ENCODE data around the gene TMEM208. TPM values are rescaled to one million over a fixed set of nuclear protein-coding genes. Genes with fewer than 3 reads are reported as not detected.

TMEM208 gene
- total RNA-seq, 1 donor from 2014 or later: 72.4 TPM

DNA sequence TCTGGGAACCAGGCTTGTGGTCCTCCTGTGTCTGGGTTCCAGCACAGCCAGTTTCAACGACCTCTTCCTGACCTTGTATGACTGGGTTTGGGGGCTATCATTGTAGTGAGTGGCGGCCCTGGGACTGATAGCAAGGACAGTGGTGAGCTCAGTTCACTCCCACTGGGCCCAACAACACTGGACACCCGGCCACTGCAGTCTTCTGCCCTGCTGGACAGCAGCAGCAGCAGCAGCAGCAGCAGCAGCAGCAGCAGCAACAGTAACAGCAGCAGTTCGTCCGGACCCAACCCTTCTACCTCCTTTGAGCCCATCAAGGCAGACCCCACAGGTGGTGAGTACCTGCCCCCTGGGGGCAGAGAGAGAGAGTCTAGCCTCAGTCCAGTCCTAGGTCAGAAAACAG is 31.3 kb upstream of the TMEM208 start:
- no peak for DNase-seq (ENCODE audit: low spot score)
- Mint-ChIP-seq H3K4me1 (ENCODE audit: low read depth) (peaks cover 51% of the 10 kb centered on the region), H3K36me3 (ENCODE audit: low read depth) (peaks cover 46% of the 10 kb centered on the region), H3K27me3 (ENCODE audit: insufficient read depth) (no peaks in the 10 kb centered on the region), H3K4me3 (peak overlapping the region; percentile 41), H3K9me3 (no peaks in the 10 kb centered on the region), H3K27ac (no peak overlapping the region)
- intact Hi-C loops (cut with micrococcal nuclease): no loop called here

- no peaks in the 10 kb centered on the region for H3K27me3 Mint-ChIP-seq (ENCODE audit: insufficient read depth)
- H3K36me3 Mint-ChIP-seq (ENCODE audit: low read depth): peaks cover 46% of the 10 kb centered on the region
- H3K9me3 Mint-ChIP-seq: no peaks in the 10 kb centered on the region
- peak overlapping the region; percentile 18 for H3K27ac Mint-ChIP-seq
- no peak for DNase-seq (ENCODE audit: low spot score)
- H3K4me1 Mint-ChIP-seq (ENCODE audit: low read depth): peaks cover 40% of the 10 kb centered on the region
- H3K4me3 Mint-ChIP-seq: peak overlapping the region; percentile 19
- intact Hi-C loops (cut with micrococcal nuclease): no loop called here
Observed at GRCh38 chr16:67196881-67197280, 30.0 kb upstream of the TMEM208 start.

DNA sequence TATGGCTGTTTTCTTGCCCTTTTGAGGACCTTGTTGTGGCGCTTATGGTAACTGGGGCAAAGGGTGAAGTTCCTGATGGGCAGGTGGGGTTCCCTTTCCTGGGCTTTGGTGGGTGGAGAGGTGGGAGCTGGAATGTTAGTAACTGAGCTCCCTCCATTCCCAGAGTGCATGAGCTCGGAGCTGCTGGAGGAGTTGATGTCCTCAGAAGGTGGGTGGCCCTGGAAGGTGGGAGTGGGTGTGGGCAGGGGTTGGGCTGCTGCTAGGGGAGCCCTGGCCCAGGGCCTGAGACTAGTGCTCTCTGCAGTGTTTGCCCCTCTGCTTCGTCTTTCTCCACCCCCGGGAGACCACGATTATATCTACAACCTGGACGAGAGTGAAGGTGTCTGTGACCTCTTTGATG is 29.2 kb upstream of the TMEM208 start:
- intact Hi-C loops (cut with micrococcal nuclease): no loop called here
- no peaks in the 10 kb centered on the region for H3K27me3 Mint-ChIP-seq (ENCODE audit: insufficient read depth)
- peaks cover 37% of the 10 kb centered on the region for H3K4me1 Mint-ChIP-seq (ENCODE audit: low read depth)
- DNase-seq (ENCODE audit: low spot score): no peak
- no peak overlapping the region for H3K27ac Mint-ChIP-seq
- no peaks in the 10 kb centered on the region for H3K9me3 Mint-ChIP-seq
- no peak overlapping the region for H3K4me3 Mint-ChIP-seq
- peaks cover 43% of the 10 kb centered on the region for H3K36me3 Mint-ChIP-seq (ENCODE audit: low read depth)

DNA sequence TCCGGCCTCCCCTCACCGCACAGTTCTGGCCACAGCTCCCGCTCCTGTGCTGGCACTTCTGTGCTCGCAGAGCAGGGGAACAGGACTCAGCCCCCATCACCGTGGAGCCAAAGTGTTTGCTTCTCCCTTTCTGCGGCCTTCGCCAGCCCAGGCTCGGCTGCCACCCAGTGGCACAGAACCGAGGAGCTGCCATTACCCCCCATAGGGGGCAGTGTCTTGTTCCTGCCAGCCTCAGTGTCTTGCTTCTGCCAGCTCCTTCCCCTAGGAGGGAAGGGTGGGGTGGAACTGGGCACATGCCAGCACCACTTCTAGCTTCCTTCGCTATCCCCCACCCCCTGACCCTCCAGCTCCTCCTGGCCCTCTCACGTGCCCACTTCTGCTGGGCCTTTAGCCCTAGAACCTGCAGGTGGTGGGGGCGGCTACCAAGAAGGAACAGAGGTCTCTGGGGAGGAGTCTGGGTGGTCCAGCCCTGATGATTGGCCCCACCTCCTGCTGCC is 28.6 kb upstream of the TMEM208 start:
- DNase-seq (ENCODE audit: low spot score): no peak
- Mint-ChIP-seq H3K4me3 (no peak overlapping the region), H3K27ac (no peak overlapping the region), H3K36me3 (ENCODE audit: low read depth) (peaks cover 41% of the 10 kb centered on the region), H3K4me1 (ENCODE audit: low read depth) (peaks cover 31% of the 10 kb centered on the region), H3K9me3 (no peaks in the 10 kb centered on the region), H3K27me3 (ENCODE audit: insufficient read depth) (no peaks in the 10 kb centered on the region)
- intact Hi-C loops (cut with micrococcal nuclease): no loop called here

DNA sequence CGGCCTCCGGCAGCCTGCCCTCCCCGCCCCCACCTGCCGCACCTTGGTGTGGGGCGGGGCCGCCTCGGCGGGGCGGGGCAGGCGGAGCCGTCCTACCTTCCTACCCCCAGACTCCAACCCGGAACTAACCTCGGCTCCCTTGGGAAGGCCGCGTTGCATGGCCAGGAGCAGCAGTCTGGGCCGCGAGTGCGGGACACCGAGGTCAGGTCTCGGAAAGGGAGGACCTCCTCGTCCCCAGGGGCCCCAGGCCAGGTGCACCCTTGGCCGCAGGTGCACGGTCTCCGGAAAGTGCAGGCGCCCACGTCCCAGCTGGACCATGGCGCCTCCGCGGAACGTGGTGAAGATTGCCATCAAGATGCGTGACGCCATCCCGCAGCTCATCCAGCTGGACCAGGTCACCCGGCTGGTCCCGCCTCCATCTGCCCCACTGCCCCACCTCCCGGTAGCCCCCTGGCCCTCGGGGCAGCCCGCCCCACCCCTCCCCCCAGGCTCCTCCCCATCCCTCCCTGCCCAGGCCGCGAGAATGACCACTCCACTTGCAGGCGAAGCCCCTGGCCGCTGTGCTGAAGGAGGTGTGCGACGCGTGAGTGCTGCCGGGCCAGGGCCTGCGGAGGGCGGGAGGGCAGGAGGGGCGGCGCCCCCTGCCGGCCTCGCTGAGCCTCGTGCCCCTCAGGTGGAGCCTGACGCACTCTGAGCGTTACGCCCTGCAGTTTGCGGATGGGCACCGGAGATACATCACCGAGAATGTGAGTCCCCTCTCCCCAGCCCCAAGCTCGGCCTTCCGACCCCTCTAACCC is 27.7 kb upstream of the TMEM208 start, which contains the start of gene ELMO3:
TSS of gene ELMO3 (plus strand) at position 121 of the 797 bp plus-strand sequence. CDS start at position 317, 196 bp downstream.
- Mint-ChIP-seq H3K4me1 (ENCODE audit: low read depth) (peaks cover 22% of the 10 kb centered on the region), H3K36me3 (ENCODE audit: low read depth) (peaks cover 35% of the 10 kb centered on the region), H3K27ac (no peak within 1 kb of the TSS), H3K27me3 (ENCODE audit: insufficient read depth) (no peaks in the 10 kb centered on the region), H3K4me3 (no peak within 1 kb of the TSS), H3K9me3 (no peaks in the 10 kb centered on the region)
- intact Hi-C loops (cut with micrococcal nuclease): no loop called here
- DNase-seq (ENCODE audit: low spot score): no peak

- Mint-ChIP-seq H3K36me3 (ENCODE audit: low read depth) (peaks cover 31% of the 10 kb centered on the region), H3K27me3 (ENCODE audit: insufficient read depth) (no peaks in the 10 kb centered on the region), H3K27ac (no peak overlapping the region), H3K9me3 (no peaks in the 10 kb centered on the region), H3K4me3 (no peak overlapping the region), H3K4me1 (ENCODE audit: low read depth) (peaks cover 18% of the 10 kb centered on the region)
- DNase-seq (ENCODE audit: low spot score): no peak
- intact Hi-C loops (cut with micrococcal nuclease): no loop called here
Observed at GRCh38 chr16:67199808-67200198, 27.1 kb upstream of the TMEM208 start.

- no peak overlapping the region for H3K27ac Mint-ChIP-seq
- no peaks in the 10 kb centered on the region for H3K27me3 Mint-ChIP-seq (ENCODE audit: insufficient read depth)
- H3K4me1 Mint-ChIP-seq (ENCODE audit: low read depth): peaks cover 15% of the 10 kb centered on the region
- no peak for DNase-seq (ENCODE audit: low spot score)
- no peak overlapping the region for H3K4me3 Mint-ChIP-seq
- H3K9me3 Mint-ChIP-seq: no peaks in the 10 kb centered on the region
- H3K36me3 Mint-ChIP-seq (ENCODE audit: low read depth): peaks cover 25% of the 10 kb centered on the region
- intact Hi-C loops (cut with micrococcal nuclease): no loop called here
Observed at GRCh38 chr16:67200491-67200890, 26.4 kb upstream of the TMEM208 start.

- Mint-ChIP-seq H3K9me3 (no peaks in the 10 kb centered on the region), H3K4me1 (ENCODE audit: low read depth) (peaks cover 3% of the 10 kb centered on the region), H3K36me3 (ENCODE audit: low read depth) (peaks cover 20% of the 10 kb centered on the region), H3K4me3 (no peak overlapping the region), H3K27me3 (ENCODE audit: insufficient read depth) (no peaks in the 10 kb centered on the region), H3K27ac (no peak overlapping the region)
- DNase-seq (ENCODE audit: low spot score): no peak
- intact Hi-C loops (cut with micrococcal nuclease): no loop called here
Observed at GRCh38 chr16:67201411-67202345, 25.3 kb upstream of the TMEM208 start.

GRCh38 chr16:67202426-67202825 is 24.5 kb upstream of the TMEM208 start:
- intact Hi-C loops (cut with micrococcal nuclease): no loop called here
- no peak for DNase-seq (ENCODE audit: low spot score)
- no peaks in the 10 kb centered on the region for H3K9me3 Mint-ChIP-seq
- H3K4me1 Mint-ChIP-seq (ENCODE audit: low read depth): no peaks in the 10 kb centered on the region
- H3K36me3 Mint-ChIP-seq (ENCODE audit: low read depth): peaks cover 16% of the 10 kb centered on the region
- H3K4me3 Mint-ChIP-seq: no peak overlapping the region
- no peak overlapping the region for H3K27ac Mint-ChIP-seq
- H3K27me3 Mint-ChIP-seq (ENCODE audit: insufficient read depth): no peaks in the 10 kb centered on the region

- H3K4me1 Mint-ChIP-seq (ENCODE audit: low read depth): no peaks in the 10 kb centered on the region
- H3K9me3 Mint-ChIP-seq: no peaks in the 10 kb centered on the region
- no peak overlapping the region for H3K4me3 Mint-ChIP-seq
- peaks cover 16% of the 10 kb centered on the region for H3K36me3 Mint-ChIP-seq (ENCODE audit: low read depth)
- DNase-seq (ENCODE audit: low spot score): no peak
- intact Hi-C loops (cut with micrococcal nuclease): no loop called here
- no peak overlapping the region for H3K27ac Mint-ChIP-seq
- no peaks in the 10 kb centered on the region for H3K27me3 Mint-ChIP-seq (ENCODE audit: insufficient read depth)
Observed at GRCh38 chr16:67202956-67203493, 23.9 kb upstream of the TMEM208 start.

DNA sequence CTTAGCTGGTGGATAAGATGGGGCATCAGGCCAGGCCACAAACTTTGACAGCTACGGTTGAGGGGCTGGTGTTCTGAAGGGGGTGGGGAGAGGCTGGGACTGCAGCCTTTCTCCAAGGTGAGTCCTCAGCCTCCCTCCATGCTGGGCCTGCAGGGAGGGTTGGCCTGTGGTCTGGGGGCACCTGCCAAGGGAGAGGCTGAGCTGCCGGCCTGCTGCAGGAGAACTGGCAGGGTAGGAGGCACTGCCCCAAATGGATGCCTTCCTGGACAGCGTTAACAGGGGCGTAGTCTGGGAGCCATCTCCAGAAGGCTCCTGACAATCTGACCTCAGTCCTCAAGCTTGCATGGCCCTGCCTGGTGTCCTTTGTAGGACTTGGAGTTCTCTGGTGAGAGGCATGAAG is 22.9 kb upstream of the TMEM208 start:
- Mint-ChIP-seq H3K27me3 (ENCODE audit: insufficient read depth) (no peaks in the 10 kb centered on the region), H3K36me3 (ENCODE audit: low read depth) (peaks cover 14% of the 10 kb centered on the region), H3K4me3 (no peak overlapping the region), H3K4me1 (ENCODE audit: low read depth) (no peaks in the 10 kb centered on the region), H3K9me3 (no peaks in the 10 kb centered on the region), H3K27ac (no peak overlapping the region)
- intact Hi-C loops (cut with micrococcal nuclease): no loop called here
- DNase-seq (ENCODE audit: low spot score): no peak

DNA sequence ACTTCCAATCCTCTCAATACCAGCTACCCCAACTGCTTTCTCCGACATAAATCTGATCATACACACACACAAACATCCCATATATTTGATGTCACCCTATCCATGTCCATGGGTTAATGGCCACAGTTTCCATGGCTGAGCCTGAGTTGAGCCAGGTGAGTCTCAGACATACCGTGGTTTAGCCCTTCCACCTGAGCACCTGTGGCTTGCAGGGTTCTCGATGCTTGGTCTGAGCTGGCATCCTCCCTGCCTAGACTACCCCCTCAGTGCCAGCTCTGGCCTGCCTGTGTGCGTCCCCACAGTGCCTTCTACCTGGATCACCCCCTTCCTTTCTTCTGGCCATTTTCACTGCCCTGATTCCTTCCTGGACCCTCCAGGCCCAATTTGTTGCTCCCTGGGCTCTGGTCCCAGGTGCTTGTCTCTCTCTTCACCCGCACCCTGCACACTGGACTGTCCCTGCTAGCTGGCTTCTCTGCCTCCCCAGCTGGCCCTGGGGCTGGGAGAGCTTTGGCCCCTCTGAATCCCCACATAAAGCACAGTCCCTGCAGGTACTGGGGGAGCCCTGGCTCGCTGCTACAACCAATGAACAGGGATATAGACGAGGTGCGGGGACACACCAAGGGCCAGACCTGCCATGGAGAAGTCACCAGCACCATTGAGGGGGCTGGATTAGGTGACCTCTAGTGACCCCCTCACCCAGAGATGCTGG is 20.6 kb upstream of the TMEM208 start:
- no peaks in the 10 kb centered on the region for H3K9me3 Mint-ChIP-seq
- peaks cover 6% of the 10 kb centered on the region for H3K36me3 Mint-ChIP-seq (ENCODE audit: low read depth)
- no peak overlapping the region for H3K4me3 Mint-ChIP-seq
- no peak overlapping the region for H3K27ac Mint-ChIP-seq
- intact Hi-C loops (cut with micrococcal nuclease): no loop called here
- no peaks in the 10 kb centered on the region for H3K27me3 Mint-ChIP-seq (ENCODE audit: insufficient read depth)
- no peak for DNase-seq (ENCODE audit: low spot score)
- H3K4me1 Mint-ChIP-seq (ENCODE audit: low read depth): no peaks in the 10 kb centered on the region
